Right lobe of liver (tissue), 6 donors: ENCODE measurements around the gene LRRC2. TPM values are rescaled to one million over a fixed set of nuclear protein-coding genes. Genes with fewer than 3 reads are reported as not detected.
A peak's percentile ranks its signal among the peaks of the same experiment; 100 is the strongest.
"Not testable (repeated sequence)": the region's sequence is repeated elsewhere in the genome, so short reads cannot be mapped to it uniquely, and the experiment has no call there.

ENCODE experiments used
- ATAC-seq, 4 donors: fragments of 200-7000 bp; cut with Tn5 transposase; one replicate each; pipeline ENCODE4 v1.9.1; 2020; ENCODE audit warnings: mild to moderate bottlenecking in 4 of 4, moderate library complexity in 4 of 4
- DNase-seq, 3 donors: peaks; one replicate each; pipeline ENCODE4 v3.0.0-alpha.2; 2020
- H3K27ac ChIP-seq, 3 donors: fragments of 200-600 bp; one replicate each; pipeline ENCODE4 v1.8.0; 2022
- H3K27me3 ChIP-seq, 2 donors: fragments of 200-600 bp; one replicate each; pipeline ENCODE4 v1.8.0; 2022
- H3K36me3 ChIP-seq, 4 donors: fragments of 200-600 bp; sonication (generic) in 1 of 4; one replicate each; pipeline versions ENCODE4 v1.5.1 to v1.8.0; 2017 to 2022; ENCODE audit warnings: control low read depth in 1 of 4
- H3K4me1 ChIP-seq, 4 donors: fragments of 200-600 bp; sonication (generic) in 1 of 4; one replicate each; pipeline versions ENCODE4 v1.5.1 to v1.8.0; 2017 to 2022; ENCODE audit warnings: control low read depth in 1 of 4
- H3K4me3 ChIP-seq, 3 donors: fragments of 200-600 bp; one replicate each; pipeline ENCODE4 v1.8.0; 2022
- H3K9me3 ChIP-seq, 4 donors: fragments of 200-600 bp; sonication (generic) in 1 of 4; one replicate each; pipeline versions ENCODE4 v1.5.1 to v1.8.0; 2017 to 2022; ENCODE audit warnings: control low read depth in 1 of 4
- POLR2A ChIP-seq: fragments of 450-650 bp; IDR thresholded peaks from one replicate; pipeline ENCODE4 v1.6.1; 2017; ENCODE audit warnings: antibody characterized with exemption, mild to moderate bottlenecking
- WGBS: methylation state at CpG from one replicate; pipeline ENCODE4 v1.1.6; 2018; ENCODE audit warnings: low coverage, low lambda C conversion rate; ENCODE audit not compliant: insufficient coverage; ENCODE audit errors: missing lambda C conversion rate; 5-methylcytosine and 5-hydroxymethylcytosine counted together
- intact Hi-C, 2 donors: fragments of 100-400 bp; cut with DNase I; formaldehyde crosslinking; loops; one replicate each; pipeline versions ENCODE4 v1.11.2 to v1.14.1; 2022
- total RNA-seq, 6 experiments: library from RNA; depleted of rRNA in 2 of 6; stranded (reverse); fragments of >200 nt in 2 of 6; fragmentation: NEBNext Ultra II Directional in 3 of 6; extraction: Animal tissue kit (Norgen Biotek cat#: 25700) in 3 of 6; gene quantifications; one replicate each; pipeline versions ENCODE4 v1.1.0 to v1.2.4, GENCODE V29; 2016 to 2023
- TF ChIP-seq, protein P1 (sequence below), 4 donors: fragments of 200-600 bp in 3 of 4; fragments of 450-650 bp in 1 of 4; IDR thresholded peaks; one replicate each; pipeline versions ENCODE4 v1.5.1 to v1.8.0; 2016 to 2022; ENCODE audit warnings: antibody characterized with exemption in 4 of 4, mild to moderate bottlenecking in 2 of 4
- donor health status: DM: no; HTN: yes; CAD: no.
- donor health status: DM: no; HTN: no; CAD: no.
- donor health status: DM: no; HTN: no; CAD: no.
- donor health status: DM: no; HTN: yes; CAD: no.
- donor health status: DM: no; HTN: yes; CAD: no.

LRRC2 gene
- total RNA-seq, 6 experiments from 2014 or later: 4.3 to 8.9 (median 6.1) TPM

- Histone ChIP-seq H3K36me3 (no peaks in the 10 kb centered on the region), H3K27me3 (no peaks in the 10 kb centered on the region), H3K4me3 (peak overlapping the region; percentile 46 to 79 (median 70)), H3K9me3 (no peaks in the 10 kb centered on the region), H3K4me1 (peaks cover 0 to 47% (median 14%) of the 10 kb centered on the region in 4 donors), H3K27ac (peak overlapping the region; percentile 37 to 76 (median 60))
- 8% methylated on average over 8 of the region's 9 CpGs for WGBS
- DNase-seq: peak; percentile 47 to 76 (median 70)
- TF ChIP-seq, protein P1, sequence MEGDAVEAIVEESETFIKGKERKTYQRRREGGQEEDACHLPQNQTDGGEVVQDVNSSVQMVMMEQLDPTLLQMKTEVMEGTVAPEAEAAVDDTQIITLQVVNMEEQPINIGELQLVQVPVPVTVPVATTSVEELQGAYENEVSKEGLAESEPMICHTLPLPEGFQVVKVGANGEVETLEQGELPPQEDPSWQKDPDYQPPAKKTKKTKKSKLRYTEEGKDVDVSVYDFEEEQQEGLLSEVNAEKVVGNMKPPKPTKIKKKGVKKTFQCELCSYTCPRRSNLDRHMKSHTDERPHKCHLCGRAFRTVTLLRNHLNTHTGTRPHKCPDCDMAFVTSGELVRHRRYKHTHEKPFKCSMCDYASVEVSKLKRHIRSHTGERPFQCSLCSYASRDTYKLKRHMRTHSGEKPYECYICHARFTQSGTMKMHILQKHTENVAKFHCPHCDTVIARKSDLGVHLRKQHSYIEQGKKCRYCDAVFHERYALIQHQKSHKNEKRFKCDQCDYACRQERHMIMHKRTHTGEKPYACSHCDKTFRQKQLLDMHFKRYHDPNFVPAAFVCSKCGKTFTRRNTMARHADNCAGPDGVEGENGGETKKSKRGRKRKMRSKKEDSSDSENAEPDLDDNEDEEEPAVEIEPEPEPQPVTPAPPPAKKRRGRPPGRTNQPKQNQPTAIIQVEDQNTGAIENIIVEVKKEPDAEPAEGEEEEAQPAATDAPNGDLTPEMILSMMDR (IDR thresholded peaks at IDR 0.05): peak in 2 of 4 donors; percentile 17 to 21
- no peak for TF ChIP-seq POLR2A
- ATAC-seq: peak; percentile 55 to 76 (median 68)
- intact Hi-C loops: no loop called here
These were observed 69.2 kb downstream of the LRRC2 start for GRCh38 chr3:46496746-46497555.

DNA sequence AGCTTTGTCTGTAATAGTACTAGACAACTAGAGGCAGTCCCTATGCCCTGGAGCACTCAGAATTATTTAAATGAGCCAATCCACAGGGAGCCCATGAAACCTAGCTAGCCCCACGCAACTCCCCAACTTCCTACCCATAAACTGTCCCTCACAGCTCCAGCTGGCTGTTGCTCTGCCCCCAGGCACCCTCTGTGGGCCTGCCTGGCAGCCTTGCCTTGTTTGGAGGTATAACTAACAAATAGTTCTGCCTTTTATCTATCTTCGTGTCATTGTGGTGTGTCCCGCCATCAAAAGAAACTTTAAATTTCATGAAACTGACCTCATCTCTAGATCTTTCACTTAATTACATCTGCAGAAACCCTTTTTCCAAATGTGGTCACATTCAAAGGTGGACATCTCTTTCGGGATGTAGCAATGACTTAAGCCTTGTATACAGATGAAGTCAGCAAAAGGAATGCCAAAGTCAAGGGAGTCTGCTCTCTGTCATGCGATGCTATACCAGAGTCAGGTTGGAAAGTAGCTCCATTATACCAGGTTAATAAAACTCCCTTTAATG is 70.1 kb downstream of the LRRC2 start:
- Histone ChIP-seq H3K4me1 (peaks cover 0 to 48% (median 14%) of the 10 kb centered on the region in 4 donors), H3K9me3 (no peaks in the 10 kb centered on the region), H3K36me3 (no peaks in the 10 kb centered on the region), H3K4me3 (no peak overlapping the region), H3K27me3 (no peaks in the 10 kb centered on the region), H3K27ac (peak overlapping the region in 1 of 3 donors; percentile 26)
- no peak for TF ChIP-seq POLR2A
- TF ChIP-seq, protein P1 (IDR thresholded peaks at IDR 0.05): no peak
- peak in 1 of 4 donors; percentile 30 for ATAC-seq
- intact Hi-C loops: no loop called here
- DNase-seq: peak in 1 of 3 donors; percentile 19
- 57% methylated on average over 5 of the region's 5 CpGs for WGBS

DNA sequence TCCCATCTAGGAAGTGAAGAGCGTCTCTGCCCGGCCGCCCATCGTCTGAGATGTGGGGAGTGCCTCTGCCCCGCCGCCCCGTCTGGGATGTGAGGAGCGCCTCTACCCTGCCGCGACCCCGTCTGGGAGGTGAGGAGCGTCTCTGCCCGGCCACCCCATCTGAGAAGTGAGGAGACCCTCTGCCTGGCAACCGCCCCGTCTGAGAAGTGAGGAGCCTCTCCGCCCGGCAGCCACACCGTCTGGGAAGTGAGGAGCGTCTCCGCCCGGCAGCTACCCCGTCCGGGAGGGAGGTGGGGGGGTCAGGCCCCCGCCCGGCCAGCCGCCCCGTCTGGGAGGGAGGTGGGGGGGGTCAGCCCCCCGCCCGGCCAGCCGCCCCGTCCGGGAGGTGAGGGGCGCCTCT is 71.6 kb downstream of the LRRC2 start:
- H3K4me1 ChIP-seq: peaks cover 0 to 50% (median 19%) of the 10 kb centered on the region in 4 donors
- intact Hi-C loops, H3K27me3 ChIP-seq, H3K4me3 ChIP-seq, H3K9me3 ChIP-seq, ATAC-seq, H3K36me3 ChIP-seq, H3K27ac ChIP-seq: not testable (repeated sequence)
- peak in 1 of 3 donors; percentile 15 for DNase-seq
- no CpG with 5 or more reads among the region's 33 CpGs for WGBS

DNA sequence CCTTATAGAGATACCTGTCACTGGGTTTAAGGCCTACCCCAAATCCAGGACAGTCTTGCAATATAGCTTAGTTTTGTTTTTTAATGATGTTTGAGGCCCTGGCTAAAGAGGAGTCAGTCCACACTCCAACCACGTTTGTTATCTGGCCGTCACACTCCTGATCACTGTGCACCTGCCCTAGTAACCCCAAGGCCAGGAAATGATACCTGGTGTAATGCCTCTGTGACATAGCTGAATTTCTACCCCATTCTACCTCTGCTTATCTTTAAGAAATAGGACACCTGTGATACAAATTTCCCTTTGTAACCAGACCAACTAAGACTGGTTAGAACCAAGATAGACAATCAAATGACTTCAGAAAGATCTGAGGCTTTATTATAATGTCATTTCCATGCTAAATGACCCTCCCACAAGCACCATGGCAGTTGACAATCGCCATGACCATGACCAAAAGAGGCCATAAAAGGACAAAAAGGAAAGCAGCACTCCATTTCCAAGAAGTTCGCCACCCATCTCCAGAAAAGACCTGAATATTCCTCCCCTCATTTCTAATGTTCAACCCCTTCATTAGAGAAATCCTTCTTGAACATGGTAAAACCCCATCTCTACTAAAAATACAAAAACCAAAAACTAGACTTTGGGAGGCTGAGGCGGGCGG is 73.1 kb downstream of the LRRC2 start:
- Histone ChIP-seq H3K4me1 (peaks cover 0 to 58% (median 26%) of the 10 kb centered on the region in 4 donors), H3K4me3 (no peak overlapping the region), H3K9me3 (no peaks in the 10 kb centered on the region), H3K36me3 (no peaks in the 10 kb centered on the region), H3K27ac (no peak overlapping the region), H3K27me3 (no peaks in the 10 kb centered on the region)
- intact Hi-C loops: no loop called here
- TF ChIP-seq, protein P1 (IDR thresholded peaks at IDR 0.05): no peak
- TF ChIP-seq POLR2A: no peak
- WGBS: 65% methylated on average over 6 of the region's 6 CpGs
- peak in 1 of 3 donors; percentile 63 for DNase-seq
- ATAC-seq: peak in 2 of 4 donors; percentile 7 to 8
